GM19463 (cell line): ENCODE data around the gene RHNO1.
A peak's percentile ranks its signal among the peaks of the same experiment; 100 is the strongest.

Experiments
- ATAC-seq: cut with Tn5 transposase; IDR thresholded peaks from one replicate; pipeline ENCODE4 v1.9.1; 2021; ENCODE audit warnings: mild to moderate bottlenecking, moderate library complexity; ENCODE audit not compliant: unreplicated experiment

Gene RHNO1, protein sequence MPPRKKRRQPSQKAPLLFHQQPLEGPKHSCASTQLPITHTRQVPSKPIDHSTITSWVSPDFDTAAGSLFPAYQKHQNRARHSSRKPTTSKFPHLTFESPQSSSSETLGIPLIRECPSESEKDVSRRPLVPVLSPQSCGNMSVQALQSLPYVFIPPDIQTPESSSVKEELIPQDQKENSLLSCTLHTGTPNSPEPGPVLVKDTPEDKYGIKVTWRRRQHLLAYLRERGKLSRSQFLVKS

GRCh38 chr12:2877047-2877952, at the start of gene RHNO1, which contains the start of gene FOXM1:
RHNO1 (plus strand) TSS chr12:2877223; CDS start chr12:2885367, 8,144 bp downstream.
FOXM1 (minus strand) TSS chr12:2877174; CDS start chr12:2874478, 2,696 bp downstream.
- ATAC-seq: peak; percentile 74

GRCh38 chr12:2829275-2829674, 47.7 kb upstream of the RHNO1 start:
- no peak for ATAC-seq

DNA sequence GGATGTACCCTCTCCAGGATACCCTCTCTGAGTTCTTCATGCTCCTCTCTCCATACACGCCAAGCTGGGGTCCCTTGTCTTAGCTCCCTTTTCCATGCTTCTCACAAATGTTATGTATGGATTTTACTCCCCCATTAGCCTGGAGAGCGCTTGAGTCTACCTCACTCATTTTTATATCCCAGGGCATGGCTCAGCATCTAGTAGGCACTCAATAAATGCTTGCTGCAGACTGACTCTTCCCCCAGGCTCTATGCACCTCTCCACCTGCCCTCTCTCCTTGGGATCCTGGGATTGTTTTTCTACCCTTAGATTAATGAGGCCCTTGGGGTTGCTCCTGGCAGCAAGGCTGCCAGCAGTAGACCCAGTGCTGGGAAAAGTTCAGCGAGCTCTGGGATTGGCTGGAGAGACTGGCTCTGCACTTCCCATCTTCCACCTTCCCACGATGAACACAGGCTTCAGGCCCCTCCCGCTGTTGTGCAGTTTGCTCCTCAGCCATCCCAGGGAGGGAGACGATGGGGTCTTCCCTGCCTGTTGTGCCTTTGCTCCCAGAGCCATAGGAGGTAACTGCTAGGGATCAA, 44.4 kb upstream of the RHNO1 start:
- no peak for ATAC-seq

GRCh38 chr12:2833327-2833726, 43.7 kb upstream of the RHNO1 start:
- no peak for ATAC-seq

GRCh38 chr12:2833810-2834209, 43.2 kb upstream of the RHNO1 start:
- ATAC-seq: no peak

DNA sequence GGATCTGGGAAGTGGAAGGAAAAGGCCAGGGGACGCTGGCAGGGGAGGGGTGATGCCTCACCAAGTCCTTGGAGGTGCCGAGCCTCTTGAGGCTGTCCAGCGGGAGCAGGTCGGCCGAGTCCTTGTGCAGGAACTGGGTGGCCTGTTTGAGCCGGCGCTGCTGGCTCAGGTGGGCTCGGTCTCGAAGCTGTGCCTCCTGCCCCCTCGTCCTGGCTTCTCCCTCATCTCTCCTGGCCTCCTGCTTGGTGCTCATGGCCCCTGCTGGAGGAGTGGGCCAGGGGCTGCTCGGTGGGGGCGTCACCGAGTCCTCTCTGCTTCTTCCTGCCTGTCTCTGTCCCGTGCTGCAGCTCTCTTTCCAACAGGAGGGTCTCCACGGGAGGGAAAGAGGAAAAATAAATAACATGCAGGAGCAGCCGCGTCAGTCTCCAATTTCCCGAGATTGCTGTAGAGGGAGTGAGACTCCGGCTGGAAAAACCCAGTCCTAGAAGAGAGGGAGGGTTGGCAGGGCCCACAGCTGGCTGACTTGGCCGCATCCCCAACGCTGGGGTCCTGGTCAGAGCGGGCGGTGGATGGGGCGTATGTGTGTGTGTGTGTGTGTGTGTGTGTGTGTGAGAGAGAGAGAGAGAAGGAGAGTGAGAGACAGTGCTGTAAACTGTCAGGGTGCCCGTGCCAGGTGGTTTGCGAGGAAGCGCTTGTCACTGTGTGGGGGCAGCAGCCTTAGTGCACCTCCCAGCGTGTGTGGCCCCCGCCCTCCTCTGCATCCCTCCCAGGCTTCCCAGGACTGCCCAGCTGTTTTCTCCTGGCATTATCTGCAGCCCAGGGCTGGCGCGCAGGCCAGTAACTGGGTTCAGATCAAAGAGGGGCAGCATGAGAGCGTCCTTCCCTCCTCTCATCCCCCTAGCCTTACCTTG, 42.2 kb upstream of the RHNO1 start, which contains the start of gene NRIP2:
TSS of gene NRIP2 (minus strand) at position 455 of the 911 bp plus-strand sequence. CDS start at position 403, 52 bp downstream.
- ATAC-seq: no peak

DNA sequence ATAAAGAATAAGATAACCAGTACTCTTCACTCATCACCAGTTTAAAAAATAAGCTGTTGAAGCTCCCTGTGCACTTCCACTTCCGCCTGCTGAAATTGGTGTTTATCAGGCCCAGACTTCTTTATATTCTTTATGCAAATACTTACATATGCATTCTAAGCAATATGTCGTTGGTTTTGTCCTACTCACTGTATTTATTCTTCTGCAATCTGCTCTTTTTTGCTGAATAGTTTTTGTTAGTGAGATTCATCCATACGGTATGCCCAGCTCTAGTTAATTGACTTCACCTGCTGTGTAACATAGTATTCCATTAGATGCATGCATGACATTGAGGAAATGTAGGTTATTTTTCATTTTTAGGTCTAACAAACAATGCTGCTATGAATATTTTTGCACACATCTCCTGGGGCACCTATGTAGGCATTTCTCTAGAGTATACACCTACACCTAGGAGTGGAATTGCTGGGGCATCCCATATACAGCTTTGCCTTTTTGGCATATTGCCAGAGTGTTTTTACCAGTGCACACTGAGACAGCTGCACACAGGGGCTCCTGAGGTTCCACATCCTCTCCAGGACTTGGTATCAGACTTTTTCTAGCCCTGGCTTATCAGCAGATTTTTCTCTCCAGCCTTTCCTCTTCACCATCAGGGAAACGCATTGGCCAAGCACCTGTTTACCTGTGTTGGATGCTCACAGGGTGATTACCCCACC, 41.2 kb upstream of the RHNO1 start:
- ATAC-seq: no peak

DNA sequence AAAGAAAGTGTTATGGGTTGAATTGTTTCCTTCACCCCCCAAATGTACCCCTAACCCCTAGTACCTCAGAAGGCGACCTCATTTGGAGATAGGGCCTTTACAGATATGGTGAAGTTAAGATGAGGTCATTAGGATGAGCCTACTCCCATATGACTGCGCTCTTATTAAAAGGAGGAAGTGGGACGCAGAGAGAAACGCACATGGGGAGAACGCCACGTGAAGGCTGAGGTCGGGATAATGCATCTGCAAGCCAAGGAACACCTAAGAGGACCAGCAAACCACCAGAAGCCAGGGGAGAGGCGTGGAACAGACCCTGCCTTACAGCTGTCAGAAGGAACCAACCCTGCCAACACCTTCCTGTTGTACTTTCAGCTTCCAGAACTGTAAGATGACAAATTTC, 40.4 kb upstream of the RHNO1 start:
- ATAC-seq: no peak

- no peak for ATAC-seq
Measured at GRCh38 chr12:2841056-2841650, 35.9 kb upstream of the RHNO1 start.

- no peak for ATAC-seq
Measured at GRCh38 chr12:2842948-2843347, 34.1 kb upstream of the RHNO1 start.

- ATAC-seq: no peak
Measured at GRCh38 chr12:2844786-2845185, 32.2 kb upstream of the RHNO1 start.

- no peak for ATAC-seq
Measured at GRCh38 chr12:2845280-2845679, 31.7 kb upstream of the RHNO1 start.

DNA sequence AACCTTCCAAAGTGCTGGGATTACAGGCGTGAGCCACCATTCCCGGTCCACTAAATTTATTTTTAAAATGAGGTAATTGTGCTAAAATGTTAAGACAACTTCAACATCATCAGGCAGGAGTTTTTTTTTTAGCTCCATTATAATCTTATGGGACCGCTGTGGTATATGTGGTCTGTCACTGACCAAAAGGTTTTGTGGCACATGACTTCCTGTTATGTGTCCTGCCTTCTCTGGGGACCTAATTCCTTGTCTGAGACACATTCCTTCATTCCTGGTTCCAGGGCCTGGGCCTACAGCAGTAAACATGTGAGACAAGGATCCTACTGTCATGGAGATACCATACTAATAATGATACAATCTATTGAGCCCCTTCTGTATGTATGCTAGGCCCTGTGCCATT, 25.1 kb upstream of the RHNO1 start:
- ATAC-seq: no peak

DNA sequence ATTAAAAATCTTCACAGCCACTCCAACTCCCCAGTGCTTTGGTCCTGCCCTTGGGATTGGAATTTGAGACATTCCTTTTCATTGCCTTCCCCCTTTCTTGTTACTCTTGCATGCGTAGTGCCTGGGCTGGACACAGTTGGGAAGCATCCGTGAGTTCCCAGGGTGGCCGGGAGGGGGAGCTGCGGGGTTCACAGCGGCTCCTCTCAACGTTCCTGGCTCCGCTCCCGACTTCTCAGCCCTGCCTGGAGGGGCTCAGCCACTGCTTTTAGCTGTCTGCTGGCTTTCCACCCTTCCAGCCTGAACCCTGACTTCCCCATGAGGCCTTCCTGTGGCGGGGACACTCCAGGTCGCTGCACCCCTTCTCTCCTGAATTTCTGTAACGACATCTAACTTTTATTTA, 23.4 kb upstream of the RHNO1 start:
- no peak for ATAC-seq

DNA sequence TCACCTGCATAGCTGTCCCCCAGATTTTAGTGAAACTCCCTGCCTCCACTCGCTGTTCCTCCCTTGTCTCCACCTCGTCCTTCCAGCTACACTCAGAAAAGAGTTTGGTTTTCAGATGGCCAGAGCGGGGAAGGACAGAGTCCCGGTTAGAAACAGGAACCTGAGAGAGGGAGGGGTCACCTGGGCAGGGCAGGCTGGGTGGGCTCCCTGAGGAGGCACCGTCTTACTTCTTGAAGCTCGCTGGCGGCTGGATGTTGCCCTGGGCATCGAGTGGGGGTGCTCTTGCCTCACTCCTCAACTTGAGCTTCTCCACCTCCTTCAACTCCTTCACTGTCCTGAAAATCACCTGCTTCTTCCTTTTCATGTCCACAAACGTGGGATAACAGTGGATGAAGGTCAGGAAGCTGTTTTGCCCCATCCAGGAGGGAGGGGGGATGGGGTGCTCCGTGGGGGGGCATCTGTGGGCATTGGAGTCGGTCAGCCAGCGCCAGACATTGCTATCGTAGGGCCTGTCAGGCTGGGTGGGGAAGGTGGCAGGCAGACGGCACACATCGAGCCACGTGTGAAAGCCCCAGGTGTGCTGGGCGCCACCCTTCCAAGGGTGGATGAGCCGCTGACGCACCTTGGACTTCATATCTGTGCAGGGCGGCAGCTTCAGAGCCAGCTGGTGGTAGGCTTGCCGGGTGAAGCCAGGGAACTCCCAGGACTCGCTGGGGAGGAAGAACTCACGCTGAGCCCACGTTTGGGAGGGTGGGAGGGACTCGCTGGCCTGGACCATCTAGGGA, 22.2 kb upstream of the RHNO1 start:
- no peak for ATAC-seq

GRCh38 chr12:2855546-2855945, 21.5 kb upstream of the RHNO1 start:
- no peak for ATAC-seq

DNA sequence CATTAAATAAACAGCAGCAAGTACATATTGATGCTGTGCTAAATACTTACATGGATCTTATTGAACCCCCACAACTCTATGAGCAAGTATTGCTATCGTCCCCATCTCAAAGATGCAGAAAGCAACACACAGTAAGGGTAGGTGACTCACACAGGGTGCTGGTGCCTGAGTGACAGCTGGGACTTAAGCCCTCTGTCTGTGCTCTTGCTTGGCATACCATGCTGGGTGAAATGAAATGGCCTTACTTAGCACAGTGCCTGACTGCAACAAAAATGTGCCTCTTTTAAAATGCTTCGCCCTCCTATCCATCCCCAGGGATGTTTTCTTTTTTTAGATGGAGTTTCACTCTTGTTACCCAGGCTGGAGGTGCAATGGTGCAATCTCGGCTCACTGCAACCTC, 21.0 kb upstream of the RHNO1 start:
- ATAC-seq: no peak

- no peak for ATAC-seq
Measured at GRCh38 chr12:2857021-2857431, 20.0 kb upstream of the RHNO1 start, which contains the start of gene TEX52. TEX52 (minus strand) TSS chr12:2857039; CDS start chr12:2857026, 13 bp downstream.

DNA sequence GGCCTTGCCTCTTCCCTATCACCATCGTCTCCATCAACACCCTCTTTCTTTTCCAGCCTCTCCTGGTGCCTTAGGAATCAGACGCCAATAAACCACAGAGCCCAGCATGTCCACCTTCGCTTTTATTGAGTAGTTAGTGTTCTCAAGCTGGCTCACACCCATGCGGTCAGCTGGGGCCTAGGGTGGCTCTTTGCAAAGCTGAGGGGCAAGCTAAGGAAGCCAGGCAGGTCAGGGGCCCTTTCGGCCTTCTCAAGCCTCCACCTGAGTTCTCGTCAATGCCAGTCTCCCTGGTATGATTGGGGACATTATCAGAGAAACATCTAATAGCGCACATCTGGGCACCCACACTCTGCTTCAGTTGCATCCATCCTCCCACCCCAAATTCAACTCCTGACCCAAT, 19.4 kb upstream of the RHNO1 start:
- ATAC-seq: no peak
